ENCODE data around the gene PSEN2. TPM values are rescaled to one million over a fixed set of nuclear protein-coding genes. Genes with fewer than 3 reads are reported as not detected.

PSEN2 gene
- total and polyA plus RNA-seq, 2 of the 8 experiments (the other 6 are each of a cell fraction or from before 2014, with no cell fraction given), result 22.9 to 29.0 TPM

GRCh38 chr1:226920446-226920894, 50.1 kb downstream of the PSEN2 start:
- WGBS, 2 experiments (ENCODE audit: extremely low coverage in 1 of 2, insufficient coverage in 1 of 2, insufficient read length in 1 of 2, insufficient replicate concordance in 2 of 2, low coverage in 1 of 2, low lambda C conversion rate in 2 of 2, missing lambda C conversion rate in 1 of 2), result 69% methylated on average over 2 of the region's 2 CpGs; no CpG with 5 or more reads in 1 of the 2 experiments
- H3K9me3 ChIP-seq (ENCODE audit: insufficient read depth in 2 of 2, low read depth in 1 of 2, low read length in 1 of 2), result no peaks in the 10 kb centered on the region
- no peak overlapping the region for H3K4ac ChIP-seq (replicated peaks; ENCODE audit: insufficient read length, low read depth, low read length)
- H3K9ac ChIP-seq (replicated peaks in 1 of 4; ENCODE audit: extremely low read depth in 1 of 4, low read depth in 3 of 4, low read length in 3 of 4), result no peak overlapping the region
- no peaks in the 10 kb centered on the region for H3K4me1 ChIP-seq (replicated peaks in 1 of 4; ENCODE audit: control insufficient read depth in 3 of 4, insufficient read depth in 4 of 4, low read length in 3 of 4)
- no peaks in the 10 kb centered on the region for H3K23me2 ChIP-seq (ENCODE audit: low read depth, low read length)
- DNase-seq (ENCODE audit: low read depth in 1 of 2, low spot score in 2 of 2) (no peak), FAIRE-seq (no peak)
- no peak overlapping the region for H3K18ac ChIP-seq (ENCODE audit: extremely low read depth, low read length)
- H4K8ac ChIP-seq (ENCODE audit: extremely low read depth, insufficient read depth, low read length), result no peak overlapping the region; the same call in 1 of the 2 replicates
- TF ChIP-seq RAD21 (IDR thresholded peaks at IDR 0.05 in 1 of 2, conservative IDR thresholded peaks at IDR 0.05 in 1 of 2; ENCODE audit: low read depth in 2 of 2, low read length in 2 of 2), result no peak
- no peak for TF ChIP-seq CBX8 (IDR thresholded peaks at IDR 0.05; ENCODE audit: borderline replicate concordance, low read depth, low read length)
- TF ChIP-seq GTF2F1 (IDR thresholded peaks at IDR 0.05; ENCODE audit: borderline replicate concordance, low read depth, low read length), result no peak
- TF ChIP-seq RFX5 (IDR thresholded peaks at IDR 0.05; ENCODE audit: borderline replicate concordance, low read depth, low read length), result no peak
- no peak for TF ChIP-seq CHD1 (IDR thresholded peaks at IDR 0.05; ENCODE audit: low read depth, low read length)
- no peak for TF ChIP-seq EGR1 (IDR thresholded peaks at IDR 0.05; ENCODE audit: borderline replicate concordance, low read depth, low read length)
- no peak for TF ChIP-seq CEBPB (IDR thresholded peaks at IDR 0.05; ENCODE audit: low read depth, low read length)
- no peak for TF ChIP-seq POU5F1 (IDR thresholded peaks at IDR 0.05; ENCODE audit: low read depth, low read length)
- TF ChIP-seq MAX (IDR thresholded peaks at IDR 0.05), result no peak
- no peak for TF ChIP-seq FOSL1 (IDR thresholded peaks at IDR 0.05; ENCODE audit: insufficient read depth, low read depth, low read length)
- no peak for TF ChIP-seq CBX5 (IDR thresholded peaks at IDR 0.05; ENCODE audit: low read depth, low read length)
- no peak overlapping the region for H2AFZ ChIP-seq (ENCODE audit: low read length)
- no peak overlapping the region for H3K4me2 ChIP-seq (ENCODE audit: insufficient read depth in 1 of 2, low read depth in 2 of 2, low read length in 2 of 2)
- no peak overlapping the region for H3K56ac ChIP-seq (replicated peaks; ENCODE audit: insufficient read length, low read depth, low read length)
- no peak overlapping the region for H3K4me3 ChIP-seq (ENCODE audit: extremely low read depth in 1 of 4, insufficient read depth in 2 of 4, low read depth in 3 of 4, low read length in 4 of 4)
- H2BK15ac ChIP-seq (ENCODE audit: low read length), result no peak overlapping the region
- ChIA-PET POLR2A (ENCODE audit: partially characterized antibody) (no interaction called here), CTCF (ENCODE audit: partially characterized antibody) (interaction anchor here (1.1 to 1.2 kb wide), 2 partner anchors 8 to 25 kb away, joined by 3 to 5 read pairs; no protein-coding TSS in a partner anchor)
- H2BK5ac ChIP-seq (ENCODE audit: low read depth, low read length), result no peak overlapping the region
- H2BK120ac ChIP-seq (replicated peaks; ENCODE audit: low read depth, low read length), result no peak overlapping the region
- no peaks in the 10 kb centered on the region for H3K79me2 ChIP-seq (ENCODE audit: control insufficient read depth in 1 of 2, insufficient read depth in 2 of 2, low read length in 2 of 2)
- H2BK12ac ChIP-seq (ENCODE audit: low read depth, low read length), result no peak overlapping the region
- no peaks in the 10 kb centered on the region for H3K36me3 ChIP-seq (ENCODE audit: control insufficient read depth in 2 of 4, insufficient read depth in 4 of 4, low read length in 3 of 4)
- peaks cover 0 to 2% of the 10 kb centered on the region in 2 experiments for H4K20me1 ChIP-seq (replicated peaks in 1 of 2; ENCODE audit: control insufficient read depth in 1 of 2, insufficient read depth in 2 of 2, low read length in 2 of 2)
- no peak overlapping the region for H3K23ac ChIP-seq (ENCODE audit: insufficient read length)
- H3K14ac ChIP-seq (ENCODE audit: insufficient read length), result no peak overlapping the region
- no peak overlapping the region for H4K91ac ChIP-seq (replicated peaks; ENCODE audit: insufficient read length, low read length)
- H3K27ac ChIP-seq (ENCODE audit: low read depth, low read length), result no peak overlapping the region
- H3K27me3 ChIP-seq (replicated peaks in 1 of 4; ENCODE audit: control insufficient read depth in 3 of 4, extremely low read depth in 1 of 4, insufficient read depth in 3 of 4, low read length in 3 of 4), result no peaks in the 10 kb centered on the region
- no peak overlapping the region for H2AK5ac ChIP-seq (ENCODE audit: low read depth, low read length)
- no peaks in the 10 kb centered on the region for H3K79me1 ChIP-seq (ENCODE audit: low read depth, low read length)
- H4K5ac ChIP-seq (ENCODE audit: insufficient read length, low read depth, low read length), result no peak overlapping the region
- no peak overlapping the region for H2BK20ac ChIP-seq (ENCODE audit: low read length)
